Gastrocnemius medialis (tissue), 4 donors: ENCODE measurements around the gene XPNPEP1. TPM values are rescaled to one million over a fixed set of nuclear protein-coding genes. Genes with fewer than 3 reads are reported as not detected.
A peak's percentile ranks its signal among the peaks of the same experiment; 100 is the strongest.

ENCODE experiments used
- ATAC-seq, 2 donors: fragments of 150-250 bp; one replicate each; pipeline ENCODE4 v1.9.1; 2016
- DNase-seq, 2 donors: peaks; one replicate each; pipeline ENCODE4 v3.0.0-alpha.2; 2019
- H3K27ac ChIP-seq, 4 donors: fragments of 200-600 bp; sonication (generic); 1 replicate in 1 of 4; 2 replicates in 3 of 4; pipeline ENCODE4 v1.5.1; 2016 to 2018; ENCODE audit warnings: mild to moderate bottlenecking in 2 of 4, moderate library complexity in 1 of 4
- H3K27me3 ChIP-seq, 3 donors: fragments of 200-600 bp; sonication (generic) in 2 of 3; 1 replicate in 1 of 3; 2 replicates in 2 of 3; pipeline versions ENCODE4 v1.5.1 to v1.6.0; 2016 to 2019; ENCODE audit warnings: mild to moderate bottlenecking in 1 of 3, moderate library complexity in 1 of 3
- H3K36me3 ChIP-seq, 2 donors: fragments of 200-600 bp; sonication (generic) in 1 of 2; one replicate each; pipeline ENCODE4 v1.5.1; 2017 to 2018
- H3K4me1 ChIP-seq, 2 donors: fragments of 200-600 bp; sonication (generic) in 1 of 2; one replicate each; pipeline ENCODE4 v1.5.1; 2016 to 2017; ENCODE audit warnings: mild to moderate bottlenecking in 2 of 2
- H3K4me3 ChIP-seq, 4 donors: fragments of 200-600 bp; sonication (generic) in 3 of 4; 1 replicate in 1 of 4; 2 replicates in 3 of 4; pipeline ENCODE4 v1.5.1; 2016 to 2019; ENCODE audit warnings: mild to moderate bottlenecking in 2 of 4
- H3K9me3 ChIP-seq, 3 donors: fragments of 200-600 bp; sonication (generic) in 2 of 3; 1 replicate in 1 of 3; 2 replicates in 2 of 3; pipeline ENCODE4 v1.5.1; 2016 to 2019
- POLR2A ChIP-seq, 2 donors: fragments of 450-650 bp; IDR thresholded peaks; one replicate each; pipeline ENCODE4 v1.6.1; 2017; ENCODE audit warnings: antibody characterized with exemption in 2 of 2, mild to moderate bottlenecking in 2 of 2, moderate library complexity in 2 of 2
- in situ Hi-C, 4 donors: fragments of 200-750 bp; cut with MboI; loops; one replicate each; pipeline versions ENCODE4 v1.15.0 to v1.8.0; 2017; ENCODE audit warnings: low sequenced_read_pairs in 4 of 4
- intact Hi-C: fragments of 100-400 bp; cut with DNase I; formaldehyde crosslinking; loops from one replicate; pipeline ENCODE4 v1.15.1; 2023; ENCODE audit warnings: low total_unique reads
- total RNA-seq, 4 donors: library from RNA; depleted of rRNA; stranded (reverse); fragments of >200 nt; gene quantifications; one replicate each; pipeline versions ENCODE4 v1.1.0 to v1.2.3, GENCODE V29; 2016
- TF ChIP-seq, protein P1 (sequence below), 5 experiments: fragments of 450-650 bp in 3 of 5; fragments of 200-600 bp in 2 of 5; sonication (generic) in 2 of 5; IDR thresholded peaks in 4 of 5; conservative IDR thresholded peaks in 1 of 5; 1 replicate in 4 of 5; 2 replicates in 1 of 5; pipeline ENCODE4 v1.5.1; 2016 to 2019; ENCODE audit warnings: antibody characterized with exemption in 5 of 5, mild to moderate bottlenecking in 3 of 5, moderate library complexity in 3 of 5

XPNPEP1 gene
- total RNA-seq, 4 donors from 2014 or later: 39.9 to 72.3 (median 64.0) TPM

DNA sequence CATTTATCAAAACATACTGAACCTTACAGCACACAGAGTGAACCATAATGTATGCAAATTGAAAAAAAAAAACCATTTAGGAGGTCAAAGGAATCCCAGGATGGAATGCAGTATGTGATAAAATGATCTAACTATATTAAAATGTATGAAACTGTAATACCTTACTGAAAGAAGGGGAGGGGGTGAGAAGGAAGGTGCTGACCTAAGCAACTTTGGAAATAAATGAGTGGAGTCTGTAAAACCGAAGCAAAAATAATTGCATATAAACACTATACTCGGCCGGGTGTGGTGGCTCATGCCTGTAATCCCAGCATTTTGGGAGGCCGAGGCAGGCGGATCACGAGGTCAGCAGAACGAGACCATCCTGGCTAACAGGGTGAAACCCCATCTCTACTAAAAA lies 69.4 kb downstream of the XPNPEP1 start:
- no peaks in the 10 kb centered on the region for H3K9me3 ChIP-seq
- no peak overlapping the region for H3K27ac ChIP-seq
- H3K36me3 ChIP-seq: no peaks in the 10 kb centered on the region
- H3K4me1 ChIP-seq: peaks cover 7% of the 10 kb centered on the region in 2 donors
- H3K4me3 ChIP-seq: no peak overlapping the region
- DNase-seq: no peak
- intact Hi-C loops: no loop called here
- H3K27me3 ChIP-seq: no peaks in the 10 kb centered on the region
- ATAC-seq: no peak
- TF ChIP-seq, protein P1, sequence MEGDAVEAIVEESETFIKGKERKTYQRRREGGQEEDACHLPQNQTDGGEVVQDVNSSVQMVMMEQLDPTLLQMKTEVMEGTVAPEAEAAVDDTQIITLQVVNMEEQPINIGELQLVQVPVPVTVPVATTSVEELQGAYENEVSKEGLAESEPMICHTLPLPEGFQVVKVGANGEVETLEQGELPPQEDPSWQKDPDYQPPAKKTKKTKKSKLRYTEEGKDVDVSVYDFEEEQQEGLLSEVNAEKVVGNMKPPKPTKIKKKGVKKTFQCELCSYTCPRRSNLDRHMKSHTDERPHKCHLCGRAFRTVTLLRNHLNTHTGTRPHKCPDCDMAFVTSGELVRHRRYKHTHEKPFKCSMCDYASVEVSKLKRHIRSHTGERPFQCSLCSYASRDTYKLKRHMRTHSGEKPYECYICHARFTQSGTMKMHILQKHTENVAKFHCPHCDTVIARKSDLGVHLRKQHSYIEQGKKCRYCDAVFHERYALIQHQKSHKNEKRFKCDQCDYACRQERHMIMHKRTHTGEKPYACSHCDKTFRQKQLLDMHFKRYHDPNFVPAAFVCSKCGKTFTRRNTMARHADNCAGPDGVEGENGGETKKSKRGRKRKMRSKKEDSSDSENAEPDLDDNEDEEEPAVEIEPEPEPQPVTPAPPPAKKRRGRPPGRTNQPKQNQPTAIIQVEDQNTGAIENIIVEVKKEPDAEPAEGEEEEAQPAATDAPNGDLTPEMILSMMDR (IDR thresholded peaks at IDR 0.05 in 4 of 5, conservative IDR thresholded peaks at IDR 0.05 in 1 of 5): no peak
- in situ Hi-C loops: no loop called here

DNA sequence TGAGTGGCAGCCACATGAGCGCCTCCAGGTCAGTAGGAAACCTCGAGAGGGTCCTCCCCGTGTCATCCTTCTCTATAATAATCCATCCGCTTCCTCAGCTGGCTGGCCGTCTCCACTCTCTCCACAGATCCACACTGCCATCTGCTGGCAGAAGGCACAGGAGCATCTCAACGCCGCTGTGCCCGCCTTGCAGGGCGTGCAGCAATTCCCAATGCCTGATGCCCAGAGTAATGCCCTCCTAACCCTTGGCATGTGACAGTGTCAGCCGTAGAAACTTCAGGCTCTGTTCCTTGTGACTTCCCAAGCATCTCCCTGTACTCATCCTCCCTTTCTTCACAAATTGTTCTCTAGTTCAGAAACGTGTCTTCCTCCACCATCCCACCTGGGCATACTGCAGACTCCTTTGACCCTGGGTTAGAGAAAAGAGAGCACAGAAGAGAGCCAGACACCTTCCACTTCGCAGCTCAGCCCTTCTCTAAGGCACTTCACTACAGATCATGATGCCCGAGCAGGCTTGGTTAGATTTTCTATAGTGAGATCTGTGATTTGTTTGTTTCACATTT lies 70.8 kb downstream of the XPNPEP1 start:
- Histone ChIP-seq H3K9me3 (no peaks in the 10 kb centered on the region), H3K4me3 (no peak overlapping the region), H3K36me3 (no peaks in the 10 kb centered on the region), H3K27ac (no peak overlapping the region), H3K4me1 (peaks cover 7% of the 10 kb centered on the region in 2 donors), H3K27me3 (no peaks in the 10 kb centered on the region)
- in situ Hi-C loops (no loop called here), intact Hi-C loops (no loop called here)
- DNase-seq (peak; percentile 32 to 62), ATAC-seq (peak; percentile 75 to 78)
- TF ChIP-seq, protein P1 (IDR thresholded peaks at IDR 0.05 in 4 of 5, conservative IDR thresholded peaks at IDR 0.05 in 1 of 5): peak; percentile 62 to 89 (median 83)
- no peak for TF ChIP-seq POLR2A (IDR thresholded peaks at IDR 0.05)

DNA sequence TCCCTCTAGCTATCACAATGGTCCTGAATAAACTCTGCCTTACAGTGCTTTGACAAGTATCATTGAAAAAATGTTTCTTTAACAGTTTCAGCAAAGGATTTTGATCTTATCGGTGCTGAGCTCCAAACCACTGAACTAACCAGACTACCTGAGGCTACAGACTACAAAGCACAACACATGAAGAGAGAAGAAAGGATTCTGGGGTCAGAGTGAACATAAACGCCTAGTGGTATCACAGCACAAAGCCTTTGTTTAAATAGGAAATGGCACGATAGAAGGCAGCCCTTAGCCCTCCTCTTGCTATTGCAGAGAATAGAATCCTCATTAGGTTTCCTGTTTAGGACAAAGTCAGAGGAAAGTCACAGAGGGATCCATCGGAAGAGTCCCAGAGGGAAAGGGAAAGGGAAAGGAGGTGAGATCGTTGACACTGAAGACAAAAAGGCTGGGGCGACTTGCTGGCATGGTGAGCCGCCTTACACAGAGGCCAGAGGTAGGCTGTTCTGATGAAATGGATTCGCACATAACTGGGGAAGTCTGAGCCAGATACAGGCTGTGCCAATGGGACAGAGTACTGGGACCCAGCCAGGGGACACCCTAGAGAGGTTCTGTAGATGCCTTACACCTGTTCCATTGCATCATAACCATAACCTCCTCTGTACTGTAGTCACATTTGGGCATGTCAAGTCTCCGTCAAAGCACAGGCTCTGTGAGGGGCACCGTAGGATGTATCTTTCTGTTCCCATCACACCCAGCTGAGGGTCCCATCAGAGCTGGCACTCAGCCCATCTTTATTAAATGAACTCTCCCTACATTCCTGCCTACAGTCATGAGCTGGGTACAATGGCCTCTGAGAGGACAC lies 71.5 kb downstream of the XPNPEP1 start:
- DNase-seq (peak; percentile 31 to 67), ATAC-seq (peak; percentile 86 to 90)
- H3K27ac ChIP-seq: no peak overlapping the region
- H3K36me3 ChIP-seq: no peaks in the 10 kb centered on the region
- no peaks in the 10 kb centered on the region for H3K27me3 ChIP-seq
- intact Hi-C loops: no loop called here
- no peak for TF ChIP-seq POLR2A (IDR thresholded peaks at IDR 0.05)
- in situ Hi-C loops: no loop called here
- H3K4me1 ChIP-seq: peaks cover 7% of the 10 kb centered on the region in 2 donors
- no peak overlapping the region for H3K4me3 ChIP-seq
- no peaks in the 10 kb centered on the region for H3K9me3 ChIP-seq

DNA sequence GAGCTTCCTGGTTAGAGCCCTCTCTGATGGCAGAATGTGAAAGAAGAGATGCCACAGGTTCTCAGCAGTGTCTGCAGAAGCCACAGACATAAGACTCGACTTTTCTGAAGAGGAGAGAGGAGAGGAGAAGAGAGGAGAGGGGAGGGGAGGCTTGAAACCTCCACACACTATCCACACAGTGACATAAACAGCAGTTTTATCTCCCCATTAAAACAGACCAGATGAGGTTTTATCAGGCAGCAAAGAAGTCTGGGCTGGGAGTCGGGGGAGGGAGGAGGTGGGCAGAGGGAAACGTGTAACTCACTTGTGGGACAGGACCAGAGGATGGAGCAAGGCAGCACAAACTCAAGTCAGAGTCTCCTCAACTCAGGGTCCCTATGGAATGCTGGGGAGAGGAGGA lies 76.5 kb downstream of the XPNPEP1 start:
- no peak for DNase-seq
- in situ Hi-C loops (no loop called here), intact Hi-C loops (no loop called here)
- H3K4me3 ChIP-seq: no peak overlapping the region
- no peak for ATAC-seq
- peaks cover 0 to 2% of the 10 kb centered on the region in 2 donors for H3K4me1 ChIP-seq
- H3K27me3 ChIP-seq: no peaks in the 10 kb centered on the region
- H3K9me3 ChIP-seq: no peaks in the 10 kb centered on the region
- H3K27ac ChIP-seq: no peak overlapping the region
- no peaks in the 10 kb centered on the region for H3K36me3 ChIP-seq
- TF ChIP-seq, protein P1 (IDR thresholded peaks at IDR 0.05 in 4 of 5, conservative IDR thresholded peaks at IDR 0.05 in 1 of 5): no peak
- no peak for TF ChIP-seq POLR2A (IDR thresholded peaks at IDR 0.05)

DNA sequence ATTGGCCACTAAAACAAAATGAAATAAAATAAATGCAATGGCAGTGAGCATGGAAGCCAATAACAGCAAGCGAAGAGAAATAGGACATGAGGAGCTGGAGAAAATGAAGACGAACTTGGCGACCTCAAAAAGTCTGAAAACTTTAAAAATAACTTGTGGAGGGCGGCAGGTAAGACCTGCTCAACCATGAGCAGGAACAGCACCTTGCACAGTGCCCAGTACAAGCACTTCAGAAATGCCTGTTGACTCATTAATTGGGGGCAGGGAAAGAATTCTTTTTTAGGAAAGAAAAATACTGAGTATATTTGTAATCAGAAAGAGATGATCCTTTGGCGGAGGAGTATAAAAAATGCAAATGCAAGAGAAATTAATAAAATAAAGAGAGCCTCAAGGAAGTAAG lies 78.0 kb downstream of the XPNPEP1 start:
- no peaks in the 10 kb centered on the region for H3K27me3 ChIP-seq
- H3K36me3 ChIP-seq: no peaks in the 10 kb centered on the region
- no peaks in the 10 kb centered on the region for H3K4me1 ChIP-seq
- no peaks in the 10 kb centered on the region for H3K9me3 ChIP-seq
- DNase-seq (no peak), ATAC-seq (no peak)
- TF ChIP-seq, protein P1 (IDR thresholded peaks at IDR 0.05 in 4 of 5, conservative IDR thresholded peaks at IDR 0.05 in 1 of 5): no peak
- TF ChIP-seq POLR2A (IDR thresholded peaks at IDR 0.05): no peak
- in situ Hi-C loops: no loop called here
- no peak overlapping the region for H3K27ac ChIP-seq
- intact Hi-C loops: no loop called here
- no peak overlapping the region for H3K4me3 ChIP-seq
